Lung (tissue), 12 donors: ENCODE data around the gene GRID1. TPM values are rescaled to one million over a fixed set of nuclear protein-coding genes. Genes with fewer than 3 reads are reported as not detected.

ENCODE experiments used
- ATAC-seq: fragments of 200-7000 bp; cut with Tn5 transposase; one replicate; pipeline ENCODE4 v1.9.1; 2020; ENCODE audit warnings: moderate number of reproducible peaks; ENCODE audit not compliant: insufficient read depth, low FRiP score
- DNase-seq, 3 donors: peaks; one replicate each; pipeline ENCODE4 v3.0.0-alpha.2; 2013 to 2017
- H3K27ac ChIP-seq, 2 donors: one replicate each; pipeline ENCODE4 v1.5.1; 2013; ENCODE audit warnings: mild to moderate bottlenecking in 2 of 2, moderate library complexity in 2 of 2, control low read depth in 1 of 2, inconsistent platforms in 1 of 2, low read depth in 1 of 2, low read length in 1 of 2
- H3K27me3 ChIP-seq, 3 donors: one replicate each; pipeline ENCODE4 v1.5.1; 2013; ENCODE audit warnings: low read length in 2 of 3; ENCODE audit not compliant: control insufficient read depth in 3 of 3, insufficient read depth in 3 of 3
- H3K36me3 ChIP-seq, 4 donors: one replicate each; pipeline ENCODE4 v1.5.1; 2013; ENCODE audit warnings: low read length in 4 of 4, mild to moderate bottlenecking in 1 of 4, moderate library complexity in 1 of 4; ENCODE audit not compliant: control insufficient read depth in 4 of 4, insufficient read depth in 4 of 4
- H3K4me1 ChIP-seq, 5 donors: one replicate each; pipeline ENCODE4 v1.5.1; 2013; ENCODE audit warnings: low read length in 5 of 5, mild to moderate bottlenecking in 2 of 5, moderate library complexity in 1 of 5; ENCODE audit not compliant: control insufficient read depth in 5 of 5, insufficient read depth in 5 of 5
- H3K4me3 ChIP-seq: one replicate; pipeline ENCODE4 v1.5.1; 2013; ENCODE audit warnings: mild to moderate bottlenecking, control low read depth, moderate library complexity
- H3K9ac ChIP-seq, 2 donors: one replicate each; pipeline ENCODE4 v1.5.1; 2013; ENCODE audit warnings: low read length in 2 of 2, control low read depth in 1 of 2; ENCODE audit not compliant: insufficient read depth in 1 of 2
- H3K9me3 ChIP-seq, 4 donors: one replicate each; pipeline ENCODE4 v1.5.1; 2013; ENCODE audit warnings: low read length in 3 of 4, mild to moderate bottlenecking in 1 of 4, moderate library complexity in 1 of 4; ENCODE audit not compliant: control insufficient read depth in 4 of 4, insufficient read depth in 3 of 4
- WGBS, 2 donors: extraction: QIAGEN DNeasy Blood & Tissue Kit; methylation state at CpG; one replicate each; pipeline ENCODE4 v1.1.7; 2013; 5-methylcytosine and 5-hydroxymethylcytosine counted together
- polyA plus RNA-seq, 2 donors: library from polyadenylated mRNA; stranded (reverse); fragments of 200-250 nt; gene quantifications; one replicate each; pipeline ENCODE4 v1.2.1, GENCODE V29; 2013
- total RNA-seq, 2 donors: library from RNA; depleted of rRNA in 1 of 2; stranded (reverse); fragments of >200 nt in 1 of 2; gene quantifications; one replicate each; pipeline ENCODE4 v1.2.1, GENCODE V29; 2014 to 2021
- TF ChIP-seq, protein P1 (sequence below): IDR thresholded peaks from 2 replicates; pipeline ENCODE4 v1.5.1; 2012; ENCODE audit warnings: mild to moderate bottlenecking; ENCODE audit errors: control extremely low read depth, extremely low read depth
- donor health status: control.
- donor health status: control.
- donor health status: Bipolar disorder and iron deficiency.
- donor health status: healthy.
- donor health status: DM: yes; HTN: yes; CAD: no.

The GRID1 gene
- total and polyA plus RNA-seq, 4 donors, result 1.1 to 3.6 (median 2.2) TPM

DNA sequence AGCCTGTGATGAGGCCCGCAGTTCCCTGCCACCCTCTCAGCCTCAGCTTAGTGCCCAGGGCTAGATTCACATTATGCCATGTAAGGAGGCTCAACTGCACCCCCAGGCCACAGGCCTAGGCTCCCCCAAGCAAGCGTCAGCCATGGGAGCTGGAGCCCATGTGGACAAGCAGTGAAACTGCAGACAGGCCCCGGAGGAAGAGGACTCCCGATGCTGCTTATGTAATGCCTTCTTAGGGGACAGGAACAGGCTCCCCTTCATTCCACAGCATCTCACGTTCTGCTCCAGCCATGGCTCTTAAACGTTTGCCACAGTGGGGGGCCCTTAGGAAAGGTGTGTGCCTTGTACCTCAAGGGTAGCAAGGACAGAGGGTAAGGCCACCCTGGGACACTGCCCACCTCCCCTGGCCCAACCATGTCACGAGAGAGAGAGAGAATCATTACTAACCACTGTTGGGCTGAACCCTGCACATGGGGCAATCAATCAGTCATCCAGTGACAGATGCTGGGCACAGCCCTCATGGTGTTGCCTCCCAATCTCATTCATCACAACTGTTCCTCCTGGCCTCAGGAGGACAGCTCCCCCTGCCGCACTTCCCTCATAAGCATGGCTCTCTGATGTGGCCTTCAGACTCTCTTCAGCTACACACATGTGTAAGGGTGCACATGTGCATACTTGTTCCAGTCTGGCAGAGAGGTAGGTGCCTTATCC, 263.0 kb downstream of the GRID1 start:
- DNase-seq, result no peak
- H3K4me3 ChIP-seq, result no peak overlapping the region
- no peak for ATAC-seq
- H3K4me1 ChIP-seq, result peaks cover 0 to 4% (median 0%) of the 10 kb centered on the region in 5 donors
- TF ChIP-seq, protein P1, sequence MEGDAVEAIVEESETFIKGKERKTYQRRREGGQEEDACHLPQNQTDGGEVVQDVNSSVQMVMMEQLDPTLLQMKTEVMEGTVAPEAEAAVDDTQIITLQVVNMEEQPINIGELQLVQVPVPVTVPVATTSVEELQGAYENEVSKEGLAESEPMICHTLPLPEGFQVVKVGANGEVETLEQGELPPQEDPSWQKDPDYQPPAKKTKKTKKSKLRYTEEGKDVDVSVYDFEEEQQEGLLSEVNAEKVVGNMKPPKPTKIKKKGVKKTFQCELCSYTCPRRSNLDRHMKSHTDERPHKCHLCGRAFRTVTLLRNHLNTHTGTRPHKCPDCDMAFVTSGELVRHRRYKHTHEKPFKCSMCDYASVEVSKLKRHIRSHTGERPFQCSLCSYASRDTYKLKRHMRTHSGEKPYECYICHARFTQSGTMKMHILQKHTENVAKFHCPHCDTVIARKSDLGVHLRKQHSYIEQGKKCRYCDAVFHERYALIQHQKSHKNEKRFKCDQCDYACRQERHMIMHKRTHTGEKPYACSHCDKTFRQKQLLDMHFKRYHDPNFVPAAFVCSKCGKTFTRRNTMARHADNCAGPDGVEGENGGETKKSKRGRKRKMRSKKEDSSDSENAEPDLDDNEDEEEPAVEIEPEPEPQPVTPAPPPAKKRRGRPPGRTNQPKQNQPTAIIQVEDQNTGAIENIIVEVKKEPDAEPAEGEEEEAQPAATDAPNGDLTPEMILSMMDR, result no peak
- no peaks in the 10 kb centered on the region for H3K9me3 ChIP-seq
- 70 to 74% methylated on average over 7 to 8 of the region's 8 CpGs for WGBS, 2 donors
- H3K27ac ChIP-seq, result no peak overlapping the region
- H3K9ac ChIP-seq, result no peak overlapping the region
- H3K36me3 ChIP-seq, result no peaks in the 10 kb centered on the region
- H3K27me3 ChIP-seq, result no peaks in the 10 kb centered on the region

DNA sequence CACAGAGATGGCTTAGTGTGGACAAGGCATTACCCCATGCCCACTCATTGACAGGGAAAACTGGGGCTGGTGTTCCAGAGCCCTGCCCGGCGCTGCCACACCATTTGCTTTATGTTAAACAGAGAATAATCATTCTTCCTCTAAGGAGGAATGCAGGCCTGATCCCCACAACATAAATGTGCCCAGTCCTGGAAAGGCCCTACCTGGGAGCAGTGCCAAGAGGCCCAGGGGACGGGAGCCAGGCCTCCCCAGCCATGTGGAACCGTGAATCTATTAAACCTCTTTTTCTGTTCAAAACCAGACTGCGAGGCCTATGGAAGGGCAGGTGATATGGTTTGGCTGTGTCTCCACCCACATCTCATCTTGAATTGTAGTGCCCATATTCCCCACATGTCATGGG, 264.1 kb downstream of the GRID1 start:
- no peak for DNase-seq
- H3K27me3 ChIP-seq, result no peaks in the 10 kb centered on the region
- H3K27ac ChIP-seq, result no peak overlapping the region
- H3K36me3 ChIP-seq, result no peaks in the 10 kb centered on the region
- H3K9me3 ChIP-seq, result no peaks in the 10 kb centered on the region
- H3K9ac ChIP-seq, result no peak overlapping the region
- ATAC-seq, result no peak
- no peak overlapping the region for H3K4me3 ChIP-seq
- TF ChIP-seq, protein P1, result no peak
- WGBS, 2 donors, result 88 to 95% methylated on average over 5 of the region's 5 CpGs
- H3K4me1 ChIP-seq, result no peaks in the 10 kb centered on the region

DNA sequence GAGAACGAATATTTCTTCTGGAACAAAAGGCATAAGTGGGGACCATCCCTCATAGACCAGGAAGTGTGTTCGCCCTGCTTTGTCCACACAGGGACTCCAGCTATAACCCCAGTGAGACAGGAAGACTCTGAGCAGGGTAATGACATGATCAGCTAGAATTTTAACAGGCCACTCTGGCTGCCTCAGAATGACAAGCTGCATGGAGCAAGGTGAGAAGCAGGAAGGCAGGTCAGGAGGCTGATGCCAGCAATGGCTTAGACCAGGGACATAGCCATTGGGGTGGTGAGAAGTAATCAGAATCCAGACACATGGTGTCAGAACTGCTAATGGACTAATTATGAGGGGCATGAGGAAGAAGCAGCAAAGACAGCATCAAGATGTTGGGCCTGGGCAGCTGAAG, 264.6 kb downstream of the GRID1 start:
- H3K36me3 ChIP-seq, result no peaks in the 10 kb centered on the region
- no peak overlapping the region for H3K4me3 ChIP-seq
- 87 to 91% methylated on average over 2 of the region's 2 CpGs for WGBS, 2 donors
- TF ChIP-seq, protein P1, result no peak
- no peak for ATAC-seq
- H3K27me3 ChIP-seq, result no peaks in the 10 kb centered on the region
- DNase-seq, result no peak
- no peaks in the 10 kb centered on the region for H3K9me3 ChIP-seq
- no peak overlapping the region for H3K27ac ChIP-seq
- no peaks in the 10 kb centered on the region for H3K4me1 ChIP-seq
- no peak overlapping the region for H3K9ac ChIP-seq
